Effector CD8-positive, alpha-beta T cell (primary cell): ENCODE measurements around the gene DPY19L2.
"Not testable (repeated sequence)": the region's sequence is repeated elsewhere in the genome, so short reads cannot be mapped to it uniquely, and the experiment has no call there.

Experiments
- DNase-seq: peaks from one replicate; lab custom pipeline; 2025; lab: John Stamatoyannopoulos, UW

Gene DPY19L2

DNA sequence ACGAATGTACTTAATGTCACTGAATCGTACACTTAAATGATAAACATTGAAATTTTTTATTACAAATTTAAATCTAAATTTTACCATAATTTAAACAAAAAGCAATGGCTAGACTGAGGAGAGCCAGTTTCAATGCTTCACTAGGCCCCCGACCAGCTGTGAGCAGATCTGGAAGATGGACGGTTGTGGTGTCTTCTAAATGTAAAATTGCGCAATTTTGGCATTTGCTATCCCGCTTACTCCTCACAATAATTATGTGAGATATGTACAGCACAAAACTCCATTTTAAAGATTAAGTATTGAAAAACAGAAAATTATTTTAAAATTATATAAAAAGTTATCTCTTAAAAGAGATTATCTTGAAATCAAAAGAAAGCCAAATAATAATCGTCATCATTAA is 5.3 kb downstream of the DPY19L2 start:
- DNase-seq, result not testable (repeated sequence)

DNA sequence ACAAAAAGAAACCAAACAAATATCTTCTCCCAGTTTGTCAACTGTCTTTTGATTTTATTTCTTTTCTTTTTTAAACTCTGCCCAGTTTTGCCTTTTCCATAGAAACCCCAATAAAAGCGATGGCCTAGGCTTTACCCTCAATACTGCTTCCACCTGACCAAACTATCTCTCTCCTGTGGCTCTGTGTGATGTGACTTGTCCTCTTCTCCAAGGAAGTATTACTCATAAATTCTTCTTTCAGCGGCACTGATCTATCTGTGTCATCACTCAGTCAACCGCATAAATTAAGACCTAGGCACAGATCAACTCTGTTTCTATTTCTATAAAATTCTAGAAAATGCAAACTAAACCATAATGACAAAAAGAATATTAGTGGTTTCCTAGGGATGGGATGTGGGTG is 9.8 kb downstream of the DPY19L2 start:
- not testable (repeated sequence) for DNase-seq

DNA sequence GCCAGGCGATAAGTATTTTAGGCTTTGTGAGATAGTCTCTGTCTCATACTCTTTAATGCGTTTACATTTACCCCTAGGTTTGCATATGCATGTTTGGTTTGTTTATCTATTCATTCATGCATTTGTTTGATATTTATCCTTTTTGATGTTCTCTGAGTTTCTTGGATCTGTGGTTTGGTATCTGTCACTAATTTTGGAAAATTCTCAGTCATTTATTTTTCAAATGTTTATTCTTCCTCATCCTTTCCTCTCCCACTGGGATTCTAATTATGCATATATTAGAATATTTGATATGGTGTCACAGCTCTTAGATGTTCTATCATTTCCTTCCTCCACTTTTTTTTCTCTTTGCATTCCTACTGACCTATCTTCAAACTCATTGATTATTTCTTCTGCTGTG is 11.9 kb downstream of the DPY19L2 start:
- not testable (repeated sequence) for DNase-seq

DNA sequence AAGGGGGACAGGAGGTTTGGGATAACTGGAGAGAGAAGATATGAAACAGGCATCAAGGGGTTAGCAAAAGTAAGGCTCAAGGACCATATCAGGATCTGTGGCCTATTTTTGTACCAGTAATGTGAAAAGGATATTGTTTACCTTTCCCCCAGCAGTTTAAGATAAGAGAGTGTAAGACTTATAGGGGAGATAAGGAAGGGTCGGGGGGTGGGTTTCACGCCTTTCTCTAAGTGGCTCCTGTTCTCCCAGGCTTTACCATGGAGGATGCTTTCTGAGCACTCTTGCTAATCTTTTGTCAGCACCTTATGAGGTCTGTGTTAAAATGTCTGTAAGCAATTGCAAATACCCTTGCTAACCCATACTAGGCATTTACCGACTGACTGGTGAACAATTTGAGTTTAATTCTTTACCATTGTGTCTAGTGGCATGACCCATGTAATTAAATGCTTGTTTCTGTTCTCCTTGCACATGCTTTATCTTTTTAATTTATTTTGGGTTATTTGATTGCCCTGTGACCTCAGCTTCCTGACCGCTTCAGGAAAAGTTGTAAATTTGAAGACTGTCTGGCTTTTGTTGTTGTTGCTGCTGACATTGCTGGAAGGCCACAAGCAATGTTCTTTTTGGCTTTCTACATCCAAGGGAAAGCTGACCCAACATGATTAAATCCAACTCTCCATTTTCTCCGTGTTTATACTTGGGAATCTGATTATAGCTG is 12.6 kb downstream of the DPY19L2 start:
- DNase-seq, result not testable (repeated sequence)

DNA sequence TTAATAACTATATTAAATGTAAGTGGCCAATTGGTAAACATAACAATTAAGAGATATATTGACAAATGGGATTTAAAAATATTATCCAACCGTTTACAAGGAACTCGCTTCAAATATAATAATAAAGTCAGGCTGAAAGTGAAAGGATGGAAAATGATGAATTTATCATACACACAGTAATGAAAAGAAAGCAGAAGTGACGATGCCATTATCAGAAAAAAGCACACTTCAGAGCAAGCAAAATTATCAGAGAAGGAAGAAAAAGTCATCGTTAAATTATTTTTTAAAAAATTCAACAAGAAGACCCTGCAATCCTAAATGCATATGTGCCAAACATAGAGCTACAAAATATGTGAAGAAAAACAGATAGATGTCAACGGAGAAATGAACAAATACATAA is 13.8 kb downstream of the DPY19L2 start:
- DNase-seq, result not testable (repeated sequence)

DNA sequence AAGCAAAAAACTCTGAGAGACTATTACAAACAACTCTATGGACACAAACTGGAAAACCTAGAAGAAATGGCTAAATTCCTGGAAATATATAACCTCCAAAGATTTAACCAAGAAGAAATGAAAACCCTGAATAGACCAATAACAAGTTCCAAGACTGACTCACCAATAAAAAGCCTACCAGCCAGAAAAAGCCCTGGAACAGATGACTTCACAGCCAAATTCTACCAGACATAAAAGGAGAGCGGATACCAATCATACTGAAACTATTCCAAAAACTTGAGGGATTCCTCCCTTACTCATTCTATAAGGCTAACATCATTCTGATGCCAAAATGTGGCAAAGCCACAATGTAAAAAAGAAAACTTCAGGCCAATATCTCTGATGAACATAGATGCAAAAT is 18.8 kb downstream of the DPY19L2 start:
- not testable (repeated sequence) for DNase-seq

DNA sequence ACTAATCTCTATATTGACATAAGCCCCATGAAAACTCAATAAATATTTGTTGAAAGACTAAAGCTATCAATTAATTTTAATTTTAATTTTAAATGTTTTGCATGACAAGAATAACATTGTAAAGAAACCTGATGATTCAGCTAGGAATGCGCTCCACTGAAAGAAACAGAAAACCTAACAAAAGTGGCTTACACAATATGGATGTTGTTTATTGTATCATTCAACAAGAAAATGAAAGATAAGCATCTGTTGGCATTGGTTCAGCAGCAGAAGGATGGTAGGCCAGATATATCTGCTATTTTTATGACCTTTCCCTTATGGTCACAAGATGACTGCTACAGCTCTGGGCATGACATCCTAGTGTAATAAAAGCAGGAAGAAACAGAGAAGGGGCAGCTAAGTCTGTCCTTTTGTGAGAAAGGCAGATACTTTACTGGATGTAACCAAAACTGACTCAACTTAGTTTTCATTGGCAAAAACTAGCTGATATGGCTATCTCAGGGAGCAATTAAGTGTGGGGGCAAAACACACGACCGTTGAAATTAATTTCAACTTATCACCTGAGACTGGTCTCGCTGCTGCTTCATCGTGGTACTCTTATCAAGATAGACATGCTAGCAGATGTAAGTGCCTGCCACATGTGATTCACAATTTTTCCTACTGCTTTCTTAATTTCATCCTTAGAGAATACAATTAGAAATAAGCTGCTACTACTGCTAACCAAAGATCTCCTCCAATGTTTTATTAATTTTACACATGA is 24.7 kb downstream of the DPY19L2 start:
- not testable (repeated sequence) for DNase-seq

DNA sequence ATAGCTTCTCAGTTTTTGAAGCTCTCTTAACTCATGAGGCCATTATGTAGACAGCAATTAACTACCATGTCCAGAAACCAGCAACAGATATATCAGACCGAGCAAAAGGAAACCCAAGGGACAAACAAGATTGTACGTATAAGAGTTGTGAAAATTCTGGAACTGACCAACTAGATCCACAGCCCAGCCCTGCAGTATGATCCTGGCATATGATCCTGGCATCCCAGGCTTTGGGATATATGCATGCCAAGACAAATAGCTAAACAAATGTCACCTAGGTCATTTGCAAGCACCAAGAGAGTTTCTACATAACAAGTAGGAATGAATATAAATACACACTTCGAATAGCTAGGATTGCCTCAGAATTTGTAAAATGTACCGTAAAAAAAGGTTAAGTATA is 44.0 kb downstream of the DPY19L2 start:
- not testable (repeated sequence) for DNase-seq

DNA sequence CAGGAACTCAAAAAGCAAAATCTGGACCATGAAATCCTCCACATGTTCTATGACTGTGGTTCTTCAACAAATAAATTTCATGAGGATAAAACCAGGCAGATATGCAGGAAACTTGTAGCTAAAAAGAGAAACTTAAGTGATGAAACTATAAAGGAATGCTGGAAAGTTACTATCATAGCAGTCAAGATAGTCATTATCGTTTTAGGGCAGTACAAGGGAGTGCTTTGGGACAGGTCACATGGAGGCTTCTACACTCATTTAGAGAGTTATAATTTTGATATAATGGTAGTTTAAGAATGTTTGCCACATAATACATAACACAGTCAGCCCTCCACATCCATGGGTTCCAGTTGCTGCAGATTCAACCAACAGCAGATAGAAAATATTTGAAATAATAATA is 52.7 kb downstream of the DPY19L2 start:
- DNase-seq, result not testable (repeated sequence)

DNA sequence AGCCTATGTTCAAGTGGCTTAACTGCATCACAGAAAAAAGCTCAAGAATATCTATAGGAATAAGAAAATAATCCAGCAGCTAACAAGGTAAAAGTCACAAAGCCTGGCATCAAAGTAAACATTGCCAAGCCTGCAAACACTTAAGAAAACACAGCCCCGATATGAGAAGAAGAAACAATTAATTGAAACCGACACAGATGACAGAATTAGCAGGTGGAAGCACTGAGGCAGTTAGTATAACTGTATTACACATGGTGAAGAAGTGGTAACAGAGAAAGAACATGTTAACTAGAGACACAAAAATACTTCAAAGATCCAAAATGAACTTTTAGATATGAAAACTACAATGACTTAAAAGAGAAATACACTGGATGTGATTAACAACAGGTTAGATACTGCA is 57.0 kb downstream of the DPY19L2 start:
- not testable (repeated sequence) for DNase-seq

DNA sequence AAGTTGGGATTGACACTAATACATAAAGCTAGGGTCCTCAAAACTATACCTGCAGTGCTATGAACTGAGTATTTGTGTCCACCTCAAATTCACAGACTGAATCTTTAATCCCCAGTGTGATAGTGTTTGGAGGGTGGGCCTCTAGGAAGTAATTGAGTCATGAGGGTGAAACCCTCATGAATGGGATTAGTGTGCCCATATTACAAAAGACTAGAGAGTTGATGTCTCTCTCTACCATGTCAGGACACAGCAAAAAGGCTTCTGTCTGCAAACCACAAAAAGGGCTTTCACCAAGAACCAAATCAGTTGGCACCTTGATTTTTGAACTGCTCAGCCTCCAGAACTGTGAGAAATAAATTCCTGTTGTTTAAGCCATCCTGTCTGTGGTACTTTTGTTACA is 59.0 kb downstream of the DPY19L2 start:
- DNase-seq, result not testable (repeated sequence)

DNA sequence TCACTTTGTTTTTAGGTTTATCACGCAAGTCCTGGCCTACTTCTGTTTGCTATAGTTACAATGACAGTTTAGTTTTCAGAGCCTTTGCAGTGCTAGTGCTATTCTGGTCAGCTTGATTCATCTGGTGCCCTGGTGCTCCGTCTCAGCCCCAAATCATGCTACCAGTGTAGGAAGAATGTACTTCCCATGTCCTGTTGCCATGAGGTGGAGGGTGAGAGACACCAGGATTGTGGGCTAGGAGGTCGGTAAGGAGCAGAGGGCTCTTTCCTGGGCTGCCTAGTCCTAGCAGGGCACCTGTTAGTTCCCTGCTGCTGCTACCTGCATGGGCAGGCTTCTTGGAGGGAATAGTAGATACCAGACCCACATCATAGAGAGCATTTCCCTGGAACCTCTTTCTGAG is 63.3 kb downstream of the DPY19L2 start:
- DNase-seq, result not testable (repeated sequence)

DNA sequence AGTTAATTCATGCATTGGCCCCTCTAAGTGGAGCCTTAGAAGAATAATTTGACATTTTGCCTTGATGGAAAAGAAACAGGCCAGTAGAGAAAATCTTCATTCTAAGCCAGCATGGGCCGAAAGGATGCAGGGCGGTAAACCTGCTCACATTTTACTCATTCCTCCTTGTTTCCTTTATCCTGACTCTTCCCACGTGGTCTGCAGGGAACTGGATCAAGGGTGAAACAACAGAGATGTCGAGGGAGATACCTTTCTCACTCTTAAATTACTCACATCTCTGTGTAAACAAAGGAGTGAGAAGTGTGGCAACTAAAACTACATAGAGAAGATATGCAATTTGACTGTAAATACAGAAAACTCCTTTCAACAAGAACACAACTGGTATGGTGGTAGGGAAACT is 73.5 kb downstream of the DPY19L2 start:
- not testable (repeated sequence) for DNase-seq

DNA sequence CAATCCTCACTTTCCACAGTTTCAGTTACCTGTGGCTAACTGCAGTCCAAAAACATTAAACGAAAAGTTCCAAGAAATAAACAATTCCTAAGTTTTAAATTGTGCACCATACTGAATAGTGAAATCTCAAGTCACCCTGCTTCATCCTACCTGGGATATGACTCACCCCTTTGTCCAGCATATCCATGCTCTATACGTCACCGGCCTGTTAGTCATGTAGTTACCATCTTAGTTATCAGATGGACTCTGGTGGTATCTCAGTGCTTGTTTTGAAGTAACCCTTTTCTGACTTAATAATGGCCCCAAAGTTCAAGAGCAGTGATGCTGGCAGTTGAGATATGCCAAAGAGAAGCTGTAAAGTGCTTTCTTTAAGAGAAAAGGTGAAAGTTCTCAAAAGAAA is 83.9 kb downstream of the DPY19L2 start:
- not testable (repeated sequence) for DNase-seq

DNA sequence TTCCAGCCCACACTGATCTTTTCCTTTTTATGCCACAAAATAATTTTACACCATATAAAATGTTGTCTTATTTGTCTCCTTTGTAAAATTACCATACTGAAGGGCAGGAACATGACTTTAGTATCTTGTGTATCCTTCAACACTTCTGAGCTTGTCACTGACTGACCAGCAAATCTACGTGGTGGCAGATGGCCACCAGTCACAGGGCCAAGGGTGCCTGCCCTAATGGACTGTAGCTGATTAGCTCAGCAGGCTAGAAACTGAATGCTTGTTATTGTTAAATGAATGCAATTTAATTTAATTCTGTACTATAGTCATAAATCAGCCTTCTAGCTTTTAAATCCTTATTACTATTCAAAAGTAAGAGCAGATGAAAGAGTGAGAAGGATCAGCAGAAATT is 85.0 kb downstream of the DPY19L2 start:
- DNase-seq, result not testable (repeated sequence)

DNA sequence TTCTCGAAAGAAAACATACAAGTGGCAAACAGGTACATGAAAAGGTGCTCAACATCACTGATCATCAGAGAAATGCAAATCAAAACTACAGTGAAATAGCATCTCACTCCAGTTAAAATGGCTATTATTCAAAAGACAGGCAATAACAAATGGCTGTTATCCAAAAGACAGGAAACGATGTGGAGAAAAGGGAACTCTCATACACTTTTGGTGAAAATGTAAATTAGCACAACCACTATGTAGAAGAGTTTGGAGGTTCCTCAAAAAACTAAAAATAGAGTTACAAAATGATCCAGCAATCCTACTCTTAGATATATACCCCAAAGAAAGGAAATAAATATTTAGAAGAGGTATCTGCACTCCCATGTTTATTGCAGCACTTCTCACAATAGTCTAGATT is 90.7 kb downstream of the DPY19L2 start:
- not testable (repeated sequence) for DNase-seq

DNA sequence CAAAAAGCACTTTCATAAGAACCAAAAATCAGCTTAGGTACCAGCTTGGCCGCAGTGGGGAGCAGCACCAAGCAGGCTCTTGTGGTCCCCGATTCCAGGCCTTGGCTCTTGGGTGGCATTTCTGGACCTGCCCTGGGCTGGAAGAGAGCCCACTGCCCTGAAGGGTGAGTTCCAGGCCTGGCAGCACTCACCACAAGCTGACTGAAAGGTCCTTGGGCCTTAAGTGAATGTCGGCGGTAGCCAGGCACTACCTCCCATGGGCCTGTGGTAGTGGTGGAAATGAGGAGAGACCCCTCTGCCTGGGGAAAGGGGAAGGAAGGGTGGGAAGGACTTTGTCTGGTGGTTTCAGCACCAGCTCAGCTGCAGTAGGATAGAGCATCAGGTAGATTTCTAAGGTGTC is 96.3 kb downstream of the DPY19L2 start:
- not testable (repeated sequence) for DNase-seq

DNA sequence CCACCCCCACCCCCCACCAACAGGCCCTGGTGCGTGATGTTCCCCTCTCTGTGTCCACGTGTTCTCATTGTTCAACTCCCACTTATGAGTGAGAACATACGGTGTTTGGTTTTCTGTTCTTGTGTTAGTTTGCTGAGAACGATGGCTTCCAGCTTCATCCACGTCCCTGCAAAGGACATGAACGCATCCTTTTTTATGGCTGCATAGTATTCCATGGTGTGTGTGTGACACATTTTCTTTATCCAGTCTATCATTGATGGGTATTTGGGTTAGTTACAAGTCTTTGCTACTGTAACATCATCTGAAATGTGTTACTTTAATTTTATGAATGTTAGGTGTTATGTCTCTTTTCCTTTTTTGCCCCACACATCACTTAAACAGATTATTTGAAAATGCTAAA is 109.8 kb downstream of the DPY19L2 start:
- not testable (repeated sequence) for DNase-seq

DNA sequence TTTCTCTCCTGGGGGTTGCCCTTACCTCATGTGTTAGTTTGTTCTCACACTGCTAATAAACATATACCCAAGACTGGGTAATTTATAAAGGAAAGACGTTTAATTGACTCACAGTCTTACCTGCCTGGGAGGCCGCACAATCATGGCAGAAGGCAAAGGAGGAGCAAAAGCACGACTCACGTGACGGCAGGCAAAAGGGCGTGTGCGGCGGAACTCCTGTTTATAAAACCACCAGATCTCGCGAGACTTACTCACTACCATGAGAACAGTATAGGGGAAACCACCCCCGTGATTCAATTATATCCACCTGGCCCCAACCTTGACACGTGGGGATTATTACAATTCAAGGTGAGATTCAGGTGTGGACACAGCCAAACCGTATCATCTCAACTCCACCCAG is 116.9 kb downstream of the DPY19L2 start:
- not testable (repeated sequence) for DNase-seq

DNA sequence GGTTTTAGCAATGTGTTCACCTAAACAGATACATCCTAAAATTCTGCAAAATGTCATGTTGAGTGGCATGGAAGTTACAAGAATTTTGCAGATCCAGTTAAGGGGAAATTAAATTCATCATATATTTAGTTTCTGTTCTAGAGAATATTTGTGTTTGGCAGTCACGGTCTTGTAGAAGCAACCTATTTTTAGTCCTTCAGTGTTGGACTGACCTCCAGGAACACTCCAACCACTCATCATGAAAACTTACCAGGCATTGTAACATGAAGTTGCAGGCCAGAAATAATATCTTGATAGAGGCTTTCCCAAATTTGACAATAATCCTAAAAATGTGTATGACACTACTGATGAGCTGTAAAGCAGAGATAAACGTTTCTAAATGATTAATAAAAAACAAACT is 119.3 kb downstream of the DPY19L2 start:
- DNase-seq, result not testable (repeated sequence)

DNA sequence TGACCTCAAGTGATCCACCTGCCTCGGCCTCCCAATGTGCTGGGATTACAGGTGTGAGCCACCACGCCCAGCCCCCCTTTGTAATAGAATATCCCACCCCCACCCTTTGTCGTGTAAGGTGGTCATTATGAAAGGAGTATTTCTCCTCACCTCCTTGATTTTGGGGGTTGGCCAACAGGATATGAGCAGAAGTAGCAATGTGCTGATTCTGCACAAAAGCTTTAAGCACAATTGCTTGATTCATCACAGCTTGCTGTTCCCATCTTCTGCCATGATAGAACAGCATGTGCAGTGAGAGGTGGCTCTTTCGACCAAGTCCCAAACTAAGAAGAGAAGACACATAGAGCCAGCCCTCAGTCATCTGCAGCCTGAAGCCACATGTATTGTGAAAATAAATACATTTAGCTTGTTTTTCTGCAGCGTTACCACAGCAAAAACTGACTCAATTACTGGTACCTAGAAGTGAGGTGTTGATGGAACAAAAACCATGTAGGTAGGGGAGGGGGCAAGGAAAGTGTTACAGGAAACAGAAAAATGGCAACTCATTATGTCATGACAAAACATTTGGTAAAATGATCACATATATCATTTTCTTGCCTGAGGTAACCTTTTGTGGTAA is 122.9 kb downstream of the DPY19L2 start:
- DNase-seq, result not testable (repeated sequence)

DNA sequence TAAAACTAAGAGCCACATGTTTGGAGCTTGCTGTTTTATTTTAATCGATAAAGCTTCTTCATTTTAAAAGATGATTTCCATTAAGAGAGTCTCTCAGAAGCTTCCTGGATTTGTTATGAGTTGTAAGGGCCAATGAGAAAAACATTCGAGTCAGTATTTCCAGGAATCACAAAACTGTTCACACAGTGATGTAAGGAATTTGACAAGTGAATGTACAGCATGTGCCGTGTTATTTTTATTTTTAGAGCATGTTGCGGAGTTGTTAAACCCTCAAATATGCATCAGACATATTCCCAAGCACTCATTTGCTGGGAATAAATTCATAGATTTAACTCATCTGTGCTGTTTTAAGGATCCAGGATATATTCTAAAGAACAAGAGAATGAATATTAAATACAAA is 129.6 kb downstream of the DPY19L2 start:
- DNase-seq, result not testable (repeated sequence)

DNA sequence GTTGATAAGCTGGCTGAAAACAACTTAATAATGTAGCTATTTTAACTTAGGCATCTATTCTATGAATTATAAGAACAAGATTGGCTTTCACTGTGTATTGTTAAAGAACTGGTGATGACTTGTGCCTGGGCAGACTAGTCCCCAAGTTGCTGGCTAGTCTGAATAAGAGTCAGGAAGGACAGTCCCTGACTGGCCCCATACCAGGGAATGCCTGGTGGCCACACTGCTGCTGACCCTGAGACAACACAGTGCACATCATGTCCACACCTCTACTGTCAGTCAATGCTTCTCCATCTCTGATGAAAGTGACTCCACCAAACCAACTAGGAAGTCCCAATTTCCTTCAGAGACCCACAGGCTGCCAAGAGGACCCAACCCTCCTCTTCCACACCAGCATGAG is 130.5 kb downstream of the DPY19L2 start:
- not testable (repeated sequence) for DNase-seq
